ENCODE data around the gene MSGN1. TPM values are rescaled to one million over a fixed set of nuclear protein-coding genes. Genes with fewer than 3 reads are reported as not detected.

MSGN1 gene
- total RNA-seq, 2 donors from 2014 or later = not detected

DNA sequence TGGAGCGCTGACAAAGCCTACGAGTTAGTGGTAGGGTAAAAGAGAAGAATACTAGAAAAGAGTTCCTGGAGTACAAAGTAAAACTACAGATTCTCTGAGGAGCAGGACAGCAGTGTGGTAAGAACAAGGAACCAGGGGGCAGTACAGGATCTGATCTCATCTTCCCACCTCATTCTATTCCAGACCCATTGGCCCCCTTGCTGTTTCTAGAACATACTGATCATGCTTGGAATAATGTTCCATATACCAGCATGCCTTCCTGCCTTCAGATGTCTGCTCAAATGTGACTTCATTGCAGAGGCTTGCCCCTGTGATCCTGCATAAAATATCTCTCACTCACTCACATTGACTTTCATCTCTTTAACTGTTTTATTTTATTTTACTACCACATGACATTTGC is 19.3 kb downstream of the MSGN1 start:
- no peak for DNase-seq
- no peaks in the 10 kb centered on the region for H3K9me3 ChIP-seq
- TF ChIP-seq, protein P1, sequence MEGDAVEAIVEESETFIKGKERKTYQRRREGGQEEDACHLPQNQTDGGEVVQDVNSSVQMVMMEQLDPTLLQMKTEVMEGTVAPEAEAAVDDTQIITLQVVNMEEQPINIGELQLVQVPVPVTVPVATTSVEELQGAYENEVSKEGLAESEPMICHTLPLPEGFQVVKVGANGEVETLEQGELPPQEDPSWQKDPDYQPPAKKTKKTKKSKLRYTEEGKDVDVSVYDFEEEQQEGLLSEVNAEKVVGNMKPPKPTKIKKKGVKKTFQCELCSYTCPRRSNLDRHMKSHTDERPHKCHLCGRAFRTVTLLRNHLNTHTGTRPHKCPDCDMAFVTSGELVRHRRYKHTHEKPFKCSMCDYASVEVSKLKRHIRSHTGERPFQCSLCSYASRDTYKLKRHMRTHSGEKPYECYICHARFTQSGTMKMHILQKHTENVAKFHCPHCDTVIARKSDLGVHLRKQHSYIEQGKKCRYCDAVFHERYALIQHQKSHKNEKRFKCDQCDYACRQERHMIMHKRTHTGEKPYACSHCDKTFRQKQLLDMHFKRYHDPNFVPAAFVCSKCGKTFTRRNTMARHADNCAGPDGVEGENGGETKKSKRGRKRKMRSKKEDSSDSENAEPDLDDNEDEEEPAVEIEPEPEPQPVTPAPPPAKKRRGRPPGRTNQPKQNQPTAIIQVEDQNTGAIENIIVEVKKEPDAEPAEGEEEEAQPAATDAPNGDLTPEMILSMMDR (IDR thresholded peaks at IDR 0.05) = no peak
- no peaks in the 10 kb centered on the region for H3K36me3 ChIP-seq
- H3K4me3 ChIP-seq = no peak overlapping the region
- H3K4me1 ChIP-seq = peaks cover 6% of the 10 kb centered on the region
- H3K27me3 ChIP-seq = no peaks in the 10 kb centered on the region
- no peak overlapping the region for H3K27ac ChIP-seq
- intact Hi-C loops (cut with DNase I) = no loop called here
- no peak overlapping the region for H3K9ac ChIP-seq (ENCODE audit: low read depth in 2 of 2, low read length in 2 of 2)

DNA sequence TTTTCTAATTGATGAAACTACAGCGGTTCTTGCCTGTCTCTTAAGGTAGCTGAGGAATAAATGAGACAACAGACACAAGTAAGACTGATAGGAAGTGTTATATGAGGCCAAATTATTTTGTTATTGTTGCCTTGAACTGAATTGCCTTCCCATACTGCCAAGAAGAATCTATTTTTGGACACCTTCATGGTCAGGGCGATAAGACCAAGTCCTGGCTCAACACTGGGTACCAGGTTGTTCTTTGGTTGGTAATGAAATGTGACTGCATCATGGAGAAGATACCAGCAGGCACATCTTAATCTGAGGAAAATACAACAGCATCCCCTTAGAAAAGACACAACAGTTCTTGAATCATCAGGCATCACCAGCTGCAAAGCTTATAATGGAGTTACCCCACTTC is 23.7 kb downstream of the MSGN1 start:
- intact Hi-C loops (cut with DNase I) = no loop called here
- TF ChIP-seq, protein P1 (IDR thresholded peaks at IDR 0.05) = no peak
- Histone ChIP-seq H3K9ac (ENCODE audit: low read depth in 2 of 2, low read length in 2 of 2) (no peak overlapping the region), H3K27me3 (no peaks in the 10 kb centered on the region), H3K9me3 (no peaks in the 10 kb centered on the region), H3K36me3 (no peaks in the 10 kb centered on the region), H3K4me1 (no peaks in the 10 kb centered on the region), H3K4me3 (no peak overlapping the region), H3K27ac (no peak overlapping the region)
- no peak for DNase-seq

DNA sequence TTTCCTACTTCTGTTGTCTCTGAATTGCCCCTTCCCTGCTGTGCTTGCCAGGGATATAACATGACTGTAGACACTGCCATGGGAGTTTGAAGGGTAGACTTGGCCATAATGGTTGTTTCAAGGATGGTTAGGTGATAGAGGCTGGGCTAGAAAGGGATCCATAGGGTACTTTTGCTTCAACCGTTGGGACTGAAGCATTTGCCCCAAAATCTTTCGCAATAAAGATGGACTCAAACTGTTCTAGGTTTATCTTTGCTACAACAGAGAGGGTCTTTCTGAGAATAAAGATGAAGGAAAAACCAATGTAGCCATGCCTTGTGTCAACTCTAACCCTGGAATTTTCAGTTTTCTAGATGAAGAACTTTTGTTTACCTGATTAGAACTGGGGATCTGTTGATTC is 27.2 kb downstream of the MSGN1 start:
- TF ChIP-seq, protein P1 (IDR thresholded peaks at IDR 0.05) = no peak
- H3K36me3 ChIP-seq = no peaks in the 10 kb centered on the region
- H3K9ac ChIP-seq (ENCODE audit: low read depth in 2 of 2, low read length in 2 of 2) = no peak overlapping the region
- no peaks in the 10 kb centered on the region for H3K9me3 ChIP-seq
- no peaks in the 10 kb centered on the region for H3K27me3 ChIP-seq
- intact Hi-C loops (cut with DNase I) = no loop called here
- DNase-seq = no peak
- H3K4me3 ChIP-seq = no peak overlapping the region
- H3K4me1 ChIP-seq = no peaks in the 10 kb centered on the region
- H3K27ac ChIP-seq = no peak overlapping the region

DNA sequence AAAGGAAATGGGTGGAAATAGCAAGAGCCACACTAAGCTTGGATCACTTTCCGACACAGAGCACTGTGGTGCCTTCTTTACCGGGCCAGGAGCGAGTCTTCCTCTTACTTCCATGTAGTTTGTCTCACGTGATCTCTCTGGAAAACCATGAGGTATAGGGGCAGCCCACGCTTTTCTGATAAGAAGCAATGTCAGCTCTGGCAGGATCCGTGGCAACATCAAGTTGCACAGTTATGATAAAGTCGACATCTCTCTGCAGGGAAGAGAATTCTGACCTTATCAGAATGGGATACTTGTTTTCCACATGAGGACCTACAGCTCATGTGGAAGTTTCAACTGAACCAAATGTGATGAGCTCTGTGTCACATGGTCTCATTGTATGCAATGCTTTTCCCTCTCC is 29.5 kb downstream of the MSGN1 start:
- H3K36me3 ChIP-seq = no peaks in the 10 kb centered on the region
- H3K4me3 ChIP-seq = no peak overlapping the region
- DNase-seq = no peak
- H3K9me3 ChIP-seq = no peaks in the 10 kb centered on the region
- no peak overlapping the region for H3K9ac ChIP-seq (ENCODE audit: low read depth in 2 of 2, low read length in 2 of 2)
- no peaks in the 10 kb centered on the region for H3K4me1 ChIP-seq
- intact Hi-C loops (cut with DNase I) = no loop called here
- H3K27me3 ChIP-seq = no peaks in the 10 kb centered on the region
- TF ChIP-seq, protein P1 (IDR thresholded peaks at IDR 0.05) = no peak
- H3K27ac ChIP-seq = no peak overlapping the region

DNA sequence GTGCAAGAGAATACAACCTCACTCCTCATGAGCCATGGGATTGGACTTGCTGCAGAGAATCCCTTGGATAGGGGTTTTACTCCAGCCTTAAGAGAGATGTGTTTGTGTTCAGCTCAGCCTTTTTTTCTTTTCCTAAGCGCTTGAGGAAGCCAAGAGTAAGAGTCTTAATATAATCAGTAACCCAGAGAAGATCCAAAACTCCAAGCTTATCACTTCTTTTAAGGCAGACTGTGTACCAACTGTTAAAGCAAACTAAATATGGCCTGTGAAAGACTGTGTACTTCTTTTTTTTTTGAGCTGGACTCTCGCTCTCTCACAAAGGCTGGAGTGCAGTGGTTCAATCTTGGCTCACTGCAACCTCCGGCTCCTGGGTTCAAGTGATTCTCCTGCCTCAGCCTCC is 30.4 kb downstream of the MSGN1 start:
- Histone ChIP-seq H3K4me1 (no peaks in the 10 kb centered on the region), H3K4me3 (no peak overlapping the region), H3K9ac (ENCODE audit: low read depth in 2 of 2, low read length in 2 of 2) (no peak overlapping the region), H3K36me3 (no peaks in the 10 kb centered on the region), H3K27me3 (no peaks in the 10 kb centered on the region), H3K27ac (no peak overlapping the region), H3K9me3 (no peaks in the 10 kb centered on the region)
- TF ChIP-seq, protein P1 (IDR thresholded peaks at IDR 0.05) = no peak
- DNase-seq = no peak
- intact Hi-C loops (cut with DNase I) = no loop called here

DNA sequence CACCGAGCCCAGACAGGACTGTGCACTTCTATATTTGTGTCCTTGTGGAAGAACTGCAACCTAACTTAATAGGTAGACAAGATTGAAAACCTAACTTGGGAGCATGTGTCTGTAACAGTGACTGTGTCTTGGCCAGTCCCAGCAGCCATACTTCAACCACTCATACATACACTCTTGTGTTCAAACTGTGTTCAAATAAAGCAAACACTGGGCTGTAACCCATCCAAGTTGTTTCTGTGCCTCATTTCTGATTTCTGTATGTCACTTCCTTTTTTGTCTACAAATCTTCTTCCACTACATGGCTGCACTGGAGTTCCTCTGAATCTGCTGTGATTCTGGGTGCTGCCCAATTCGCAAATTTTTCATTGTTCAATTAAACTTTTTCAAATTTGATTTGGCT is 31.0 kb downstream of the MSGN1 start:
- no peaks in the 10 kb centered on the region for H3K4me1 ChIP-seq
- no peak overlapping the region for H3K27ac ChIP-seq
- H3K27me3 ChIP-seq = no peaks in the 10 kb centered on the region
- no peak overlapping the region for H3K4me3 ChIP-seq
- TF ChIP-seq, protein P1 (IDR thresholded peaks at IDR 0.05) = no peak
- H3K9me3 ChIP-seq = no peaks in the 10 kb centered on the region
- no peaks in the 10 kb centered on the region for H3K36me3 ChIP-seq
- H3K9ac ChIP-seq (ENCODE audit: low read depth in 2 of 2, low read length in 2 of 2) = no peak overlapping the region
- DNase-seq = no peak
- intact Hi-C loops (cut with DNase I) = no loop called here

All from colonic mucosa (tissue), 4 donors.